ENCODE results near the gene STAP2.
"Not testable (repeated sequence)": the region's sequence is repeated elsewhere in the genome, so short reads cannot be mapped to it uniquely, and the experiment has no call there.

Gene STAP2

DNA sequence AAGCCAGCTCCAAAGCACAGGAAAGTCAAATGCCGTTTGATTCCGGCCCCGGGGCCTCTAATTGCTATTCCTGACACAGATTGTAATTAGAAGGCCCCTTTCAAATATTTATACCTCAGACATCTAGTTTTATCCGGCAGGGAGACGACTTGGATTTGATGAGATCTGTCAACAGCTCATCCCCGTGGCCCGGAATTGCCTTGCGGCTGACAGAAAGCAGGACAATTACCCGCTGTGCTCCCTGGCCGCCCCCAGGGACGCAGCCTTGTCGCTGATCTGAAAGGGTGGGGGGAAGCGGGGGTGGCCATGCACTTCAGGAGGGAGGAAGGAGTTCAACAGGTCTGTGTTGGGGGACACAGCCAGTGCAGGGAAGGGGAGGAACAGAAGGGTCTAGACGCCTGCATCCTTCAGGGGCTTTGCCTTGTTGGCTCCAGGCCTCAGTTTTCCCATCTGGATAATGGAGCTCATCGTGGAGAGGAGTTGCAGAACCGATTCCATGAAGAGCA is 61.4 kb downstream of the STAP2 start:
- H3K4me3 ChIP-seq (ENCODE audit: control insufficient read depth, low read depth, low read length), result no peak overlapping the region
- TF ChIP-seq, protein P1, sequence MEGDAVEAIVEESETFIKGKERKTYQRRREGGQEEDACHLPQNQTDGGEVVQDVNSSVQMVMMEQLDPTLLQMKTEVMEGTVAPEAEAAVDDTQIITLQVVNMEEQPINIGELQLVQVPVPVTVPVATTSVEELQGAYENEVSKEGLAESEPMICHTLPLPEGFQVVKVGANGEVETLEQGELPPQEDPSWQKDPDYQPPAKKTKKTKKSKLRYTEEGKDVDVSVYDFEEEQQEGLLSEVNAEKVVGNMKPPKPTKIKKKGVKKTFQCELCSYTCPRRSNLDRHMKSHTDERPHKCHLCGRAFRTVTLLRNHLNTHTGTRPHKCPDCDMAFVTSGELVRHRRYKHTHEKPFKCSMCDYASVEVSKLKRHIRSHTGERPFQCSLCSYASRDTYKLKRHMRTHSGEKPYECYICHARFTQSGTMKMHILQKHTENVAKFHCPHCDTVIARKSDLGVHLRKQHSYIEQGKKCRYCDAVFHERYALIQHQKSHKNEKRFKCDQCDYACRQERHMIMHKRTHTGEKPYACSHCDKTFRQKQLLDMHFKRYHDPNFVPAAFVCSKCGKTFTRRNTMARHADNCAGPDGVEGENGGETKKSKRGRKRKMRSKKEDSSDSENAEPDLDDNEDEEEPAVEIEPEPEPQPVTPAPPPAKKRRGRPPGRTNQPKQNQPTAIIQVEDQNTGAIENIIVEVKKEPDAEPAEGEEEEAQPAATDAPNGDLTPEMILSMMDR (IDR thresholded peaks at IDR 0.05; ENCODE audit: control insufficient read depth, insufficient read depth, low read depth, low read length, missing control alignments), result no peak
- no peak for DNase-seq (ENCODE audit: low read depth)

- not testable (repeated sequence) for DNase-seq (ENCODE audit: low read depth); H3K4me3 ChIP-seq (ENCODE audit: control insufficient read depth, low read depth, low read length)
Measured at GRCh38 chr19:4274321-4274686, 64.3 kb downstream of the STAP2 start.
